Psoas muscle (tissue), 8 donors: ENCODE data around the gene SPTBN1. TPM values are rescaled to one million over a fixed set of nuclear protein-coding genes. Genes with fewer than 3 reads are reported as not detected.

Source experiments
- ATAC-seq, 4 donors: fragments of 200-7000 bp; cut with Tn5 transposase; one replicate each; pipeline ENCODE4 v1.9.1; 2020; ENCODE audit warnings: moderate library complexity in 3 of 4, mild to moderate bottlenecking in 2 of 4
- DNase-seq, 2 donors: peaks; one replicate each; pipeline ENCODE4 v3.0.0-alpha.2; 2020
- H3K27ac ChIP-seq: fragments of 200-600 bp; one replicate; pipeline ENCODE4 v1.8.0; 2022
- H3K27me3 ChIP-seq, 3 donors: fragments of 200-600 bp in 1 of 3; one replicate each; pipeline versions ENCODE4 v1.6.1 to v1.8.0; 2013 to 2022; ENCODE audit warnings: low read length in 2 of 3, mild to moderate bottlenecking in 2 of 3, moderate library complexity in 1 of 3; ENCODE audit not compliant: insufficient read depth in 3 of 3
- H3K36me3 ChIP-seq, 2 donors: fragments of 200-600 bp in 1 of 2; one replicate each; pipeline versions ENCODE4 v1.6.1 to v1.8.0; 2013 to 2022; ENCODE audit warnings: low read depth in 1 of 2, mild to moderate bottlenecking in 1 of 2, moderate library complexity in 1 of 2; ENCODE audit not compliant: insufficient read depth in 1 of 2
- H3K4me1 ChIP-seq: fragments of 200-600 bp; one replicate; pipeline ENCODE4 v1.8.0; 2022
- H3K4me3 ChIP-seq: fragments of 200-600 bp; one replicate; pipeline ENCODE4 v1.8.0; 2022; ENCODE audit warnings: mild to moderate bottlenecking
- H3K9me3 ChIP-seq: fragments of 200-600 bp; one replicate; pipeline ENCODE4 v1.8.0; 2022
- WGBS, 3 donors: extraction: QIAGEN DNeasy Blood & Tissue Kit; methylation state at CpG; one replicate each; pipeline versions ENCODE4 v1.1.6 to v1.1.7; 2013; 5-methylcytosine and 5-hydroxymethylcytosine counted together
- intact Hi-C, 2 donors: fragments of 100-400 bp; cut with DNase I; formaldehyde crosslinking; loops; one replicate each; pipeline versions ENCODE4 v1.11.0 to v1.14.2; 2022
- polyA plus RNA-seq, 3 donors: library from polyadenylated mRNA; stranded (reverse); fragments of 200-250 nt; gene quantifications; one replicate each; pipeline ENCODE4 v1.2.3, GENCODE V29; 2013
- total RNA-seq, 4 donors: library from RNA; stranded (reverse); fragmentation: NEBNext Ultra II Directional in 2 of 4; extraction: Animal tissue kit (Norgen Biotek cat#: 25700) in 2 of 4; gene quantifications; one replicate each; pipeline versions ENCODE4 v1.2.1 to v1.2.4, GENCODE V29; 2021 to 2023
- TF ChIP-seq, protein P1 (sequence below): fragments of 200-600 bp; IDR thresholded peaks from one replicate; pipeline ENCODE4 v1.8.0; 2022; ENCODE audit warnings: antibody characterized with exemption
- donor health status: healthy with polysubstance abuse.
- donor health status: DM: no; HTN: no; CAD: no; lungs with moderate emphysema.
- donor health status: Bipolar disorder and iron deficiency.
- donor health status: healthy.
- donor health status: DM: yes; HTN: yes; CAD: no.
- donor health status: DM: no; HTN: no; CAD: no.
- donor health status: DM: no; HTN: no; CAD: no.
- donor health status: DM: yes; HTN: yes; CAD: no.

SPTBN1 gene
- total and polyA plus RNA-seq, 7 donors = 22.9 to 180 (median 87.8) TPM

DNA sequence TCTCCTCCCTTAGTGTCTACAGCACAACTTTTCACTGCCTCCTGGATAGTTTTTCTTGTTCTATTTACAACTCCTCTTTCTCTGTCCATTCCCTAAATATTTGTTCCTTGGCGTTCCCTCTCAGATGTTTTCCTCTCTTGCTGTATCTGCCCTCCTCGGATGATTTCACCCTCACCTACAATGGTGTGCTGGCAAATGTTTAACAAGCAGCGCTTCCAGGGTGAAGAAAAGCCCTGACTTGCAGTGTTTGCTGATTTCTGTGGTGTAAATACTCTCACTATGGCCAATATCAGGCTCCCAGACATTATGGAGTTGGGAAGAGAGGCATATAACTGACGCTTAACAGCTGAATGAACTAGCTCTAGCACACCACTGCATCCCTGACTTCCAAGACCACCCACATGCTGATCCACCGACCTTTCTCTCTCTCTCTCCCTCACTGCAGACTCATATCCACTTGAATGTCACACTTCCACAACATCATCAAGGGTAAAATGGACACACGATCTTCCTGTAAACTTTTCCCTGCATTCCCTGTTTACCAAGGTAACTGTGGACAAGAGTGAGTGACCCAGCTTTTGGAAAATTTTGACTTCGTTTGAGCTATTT, 31.5 kb upstream of the SPTBN1 start:
- H3K4me1 ChIP-seq = peaks cover 23% of the 10 kb centered on the region
- 69 to 73% (median 72%) methylated on average over 7 of the region's 7 CpGs for WGBS, 3 donors
- DNase-seq (no peak), ATAC-seq (no peak)
- no peaks in the 10 kb centered on the region for H3K9me3 ChIP-seq
- H3K27me3 ChIP-seq = no peaks in the 10 kb centered on the region
- TF ChIP-seq, protein P1, sequence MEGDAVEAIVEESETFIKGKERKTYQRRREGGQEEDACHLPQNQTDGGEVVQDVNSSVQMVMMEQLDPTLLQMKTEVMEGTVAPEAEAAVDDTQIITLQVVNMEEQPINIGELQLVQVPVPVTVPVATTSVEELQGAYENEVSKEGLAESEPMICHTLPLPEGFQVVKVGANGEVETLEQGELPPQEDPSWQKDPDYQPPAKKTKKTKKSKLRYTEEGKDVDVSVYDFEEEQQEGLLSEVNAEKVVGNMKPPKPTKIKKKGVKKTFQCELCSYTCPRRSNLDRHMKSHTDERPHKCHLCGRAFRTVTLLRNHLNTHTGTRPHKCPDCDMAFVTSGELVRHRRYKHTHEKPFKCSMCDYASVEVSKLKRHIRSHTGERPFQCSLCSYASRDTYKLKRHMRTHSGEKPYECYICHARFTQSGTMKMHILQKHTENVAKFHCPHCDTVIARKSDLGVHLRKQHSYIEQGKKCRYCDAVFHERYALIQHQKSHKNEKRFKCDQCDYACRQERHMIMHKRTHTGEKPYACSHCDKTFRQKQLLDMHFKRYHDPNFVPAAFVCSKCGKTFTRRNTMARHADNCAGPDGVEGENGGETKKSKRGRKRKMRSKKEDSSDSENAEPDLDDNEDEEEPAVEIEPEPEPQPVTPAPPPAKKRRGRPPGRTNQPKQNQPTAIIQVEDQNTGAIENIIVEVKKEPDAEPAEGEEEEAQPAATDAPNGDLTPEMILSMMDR = no peak
- H3K36me3 ChIP-seq = peaks cover 0 to 2% of the 10 kb centered on the region in 2 donors
- no peak overlapping the region for H3K27ac ChIP-seq
- H3K4me3 ChIP-seq = no peak overlapping the region
- intact Hi-C loops = no loop called here

DNA sequence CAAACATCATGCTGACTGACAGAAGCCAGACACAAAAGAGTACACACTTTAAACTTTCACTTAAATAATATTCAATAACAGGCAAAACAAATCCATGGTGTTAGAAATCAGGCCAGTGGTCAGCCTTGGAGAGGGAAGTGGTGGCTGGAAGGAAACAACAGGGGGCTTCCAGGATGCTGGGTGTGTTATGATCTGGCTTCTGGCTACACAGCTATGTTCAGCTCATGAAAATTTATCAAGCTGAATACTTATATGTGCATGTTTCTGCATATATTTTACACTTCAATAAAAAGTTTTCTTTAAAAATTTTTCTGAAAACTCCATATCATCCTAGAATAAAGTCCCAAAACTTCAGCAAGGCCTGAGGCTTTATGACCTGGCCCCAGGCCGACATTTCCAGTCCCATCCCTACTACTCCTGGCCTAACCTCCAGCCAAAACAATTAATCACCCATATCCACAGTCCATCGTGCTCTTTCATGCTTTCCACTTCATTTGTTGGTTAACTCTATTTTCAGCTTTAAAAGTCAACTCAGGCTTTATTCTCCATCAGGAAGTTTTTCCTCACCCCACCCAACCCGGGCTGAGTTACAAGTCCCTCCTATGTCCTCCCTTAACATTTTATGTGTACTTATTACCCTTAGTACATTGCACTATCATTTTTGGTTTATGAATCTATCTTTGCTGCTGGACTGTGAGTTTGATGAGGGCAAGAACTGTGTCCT, 27.9 kb upstream of the SPTBN1 start:
- H3K4me3 ChIP-seq = no peak overlapping the region
- H3K27me3 ChIP-seq = no peaks in the 10 kb centered on the region
- peaks cover 44% of the 10 kb centered on the region for H3K4me1 ChIP-seq
- intact Hi-C loops = no loop called here
- ATAC-seq = peak in 3 of 4 donors; percentile 14 to 34 (median 15)
- TF ChIP-seq, protein P1 = no peak
- no peaks in the 10 kb centered on the region for H3K9me3 ChIP-seq
- DNase-seq = peak in 1 of 2 donors; percentile 33
- peaks cover 0 to 2% of the 10 kb centered on the region in 2 donors for H3K36me3 ChIP-seq
- H3K27ac ChIP-seq = peak overlapping the region; percentile 30
- WGBS, 3 donors = 16 to 32% (median 20%) methylated on average over 3 of the region's 3 CpGs

DNA sequence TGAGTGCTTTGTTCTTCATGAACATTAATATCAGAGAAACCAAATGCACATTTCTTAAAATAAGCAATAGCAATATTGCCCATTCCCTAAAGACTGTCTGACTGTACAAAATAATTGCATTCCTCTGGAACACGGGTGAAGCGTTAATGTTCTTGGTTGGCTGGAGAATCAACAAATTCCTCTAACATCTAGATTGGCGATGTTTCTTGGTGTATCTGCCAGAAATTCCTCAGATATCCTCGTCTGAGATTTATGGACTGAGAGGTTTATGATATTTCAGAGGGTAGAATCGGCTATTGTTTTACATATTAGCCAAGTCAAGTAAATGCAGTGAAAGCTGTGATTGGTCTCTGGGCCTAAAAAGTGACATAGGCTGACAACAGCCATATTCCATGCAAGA, 27.1 kb upstream of the SPTBN1 start:
- no peaks in the 10 kb centered on the region for H3K9me3 ChIP-seq
- TF ChIP-seq, protein P1 = no peak
- DNase-seq (no peak), ATAC-seq (no peak)
- H3K36me3 ChIP-seq = peaks cover 0 to 2% of the 10 kb centered on the region in 2 donors
- 22 to 37% (median 25%) methylated on average over 5 of the region's 5 CpGs for WGBS, 3 donors
- H3K4me3 ChIP-seq = no peak overlapping the region
- intact Hi-C loops = no loop called here
- H3K27me3 ChIP-seq = no peaks in the 10 kb centered on the region
- H3K27ac ChIP-seq = peak overlapping the region; percentile 58
- H3K4me1 ChIP-seq = peaks cover 39% of the 10 kb centered on the region

DNA sequence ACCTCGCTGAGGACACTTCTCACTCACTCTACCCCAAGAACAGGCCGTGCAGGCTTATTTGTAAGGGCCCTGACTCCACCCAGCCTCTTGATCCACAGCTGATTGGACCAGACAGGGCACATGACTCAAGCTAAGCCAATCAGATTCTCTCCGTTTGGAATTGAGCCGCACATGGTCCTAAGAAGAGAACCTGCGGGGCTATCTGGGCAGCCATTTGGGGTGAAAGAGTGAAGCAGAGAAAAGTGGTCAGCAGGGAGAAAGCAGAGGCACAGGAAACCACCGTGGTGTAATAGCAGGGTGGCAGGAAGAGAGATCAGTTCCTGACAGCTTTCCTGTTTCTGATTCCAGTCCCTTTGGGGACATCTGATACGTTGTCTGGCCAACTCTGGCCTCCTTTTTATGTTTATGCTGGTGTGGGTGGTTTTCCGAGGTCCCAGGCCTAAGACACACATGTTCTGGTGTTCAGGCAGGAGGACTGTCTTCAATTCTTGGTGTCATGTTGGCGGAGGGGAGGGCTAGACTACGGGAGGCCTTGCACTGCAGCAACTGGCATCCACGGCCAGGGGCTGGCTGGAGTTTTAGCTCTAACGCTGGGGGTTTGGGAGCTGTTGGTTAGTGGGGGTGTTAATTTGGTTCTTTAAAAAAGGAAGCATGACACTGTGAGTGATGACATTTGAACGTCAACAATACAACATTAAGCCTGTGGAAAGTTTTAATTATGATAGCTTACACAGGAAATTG, 26.1 kb upstream of the SPTBN1 start:
- DNase-seq (no peak), ATAC-seq (peak in 2 of 4 donors; percentile 18 to 25)
- 52 to 62% (median 60%) methylated on average over 13 of the region's 13 CpGs for WGBS, 3 donors
- H3K36me3 ChIP-seq = peaks cover 0 to 2% of the 10 kb centered on the region in 2 donors
- H3K4me1 ChIP-seq = peaks cover 40% of the 10 kb centered on the region
- H3K27ac ChIP-seq = peak overlapping the region; percentile 58
- no peaks in the 10 kb centered on the region for H3K9me3 ChIP-seq
- TF ChIP-seq, protein P1 = no peak
- H3K4me3 ChIP-seq = no peak overlapping the region
- intact Hi-C loops = no loop called here
- no peaks in the 10 kb centered on the region for H3K27me3 ChIP-seq
